CD1c-positive myeloid dendritic cell (primary cell): ENCODE data around the gene NNMT.
A peak's percentile ranks its signal among the peaks of the same experiment; 100 is the strongest.
"Not testable (repeated sequence)": the region's sequence is repeated elsewhere in the genome, so short reads cannot be mapped to it uniquely, and the experiment has no call there.

Source experiments
- DNase-seq: peaks from one replicate; pipeline ENCODE4 v3.0.0-alpha.2; 2016; ENCODE audit errors: extremely low spot score

Gene NNMT

GRCh38 chr11:114310095-114310494, 13.9 kb downstream of the NNMT start:
- DNase-seq: no peak

- DNase-seq: no peak
Observed at GRCh38 chr11:114311946-114312345, 15.7 kb downstream of the NNMT start.

DNA sequence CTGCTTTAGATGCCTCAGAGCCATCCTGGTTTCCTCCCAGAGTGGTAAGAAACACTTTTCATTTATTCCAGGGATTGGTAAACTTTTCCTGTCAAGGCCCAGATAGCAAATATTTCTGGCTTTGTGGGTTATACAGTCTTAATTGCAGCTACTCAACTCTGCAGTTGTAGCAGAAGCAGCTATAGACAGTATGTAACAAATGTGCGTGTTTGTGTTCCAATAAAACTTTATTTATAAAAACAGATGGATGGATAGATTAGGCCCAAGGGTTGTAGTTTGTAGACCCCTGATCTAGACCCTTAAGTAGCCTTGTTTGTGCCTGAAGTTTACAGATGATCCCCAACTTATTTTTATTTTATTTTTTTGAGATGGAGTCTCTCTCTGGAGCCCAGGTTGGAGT, 17.9 kb downstream of the NNMT start:
- no peak for DNase-seq

DNA sequence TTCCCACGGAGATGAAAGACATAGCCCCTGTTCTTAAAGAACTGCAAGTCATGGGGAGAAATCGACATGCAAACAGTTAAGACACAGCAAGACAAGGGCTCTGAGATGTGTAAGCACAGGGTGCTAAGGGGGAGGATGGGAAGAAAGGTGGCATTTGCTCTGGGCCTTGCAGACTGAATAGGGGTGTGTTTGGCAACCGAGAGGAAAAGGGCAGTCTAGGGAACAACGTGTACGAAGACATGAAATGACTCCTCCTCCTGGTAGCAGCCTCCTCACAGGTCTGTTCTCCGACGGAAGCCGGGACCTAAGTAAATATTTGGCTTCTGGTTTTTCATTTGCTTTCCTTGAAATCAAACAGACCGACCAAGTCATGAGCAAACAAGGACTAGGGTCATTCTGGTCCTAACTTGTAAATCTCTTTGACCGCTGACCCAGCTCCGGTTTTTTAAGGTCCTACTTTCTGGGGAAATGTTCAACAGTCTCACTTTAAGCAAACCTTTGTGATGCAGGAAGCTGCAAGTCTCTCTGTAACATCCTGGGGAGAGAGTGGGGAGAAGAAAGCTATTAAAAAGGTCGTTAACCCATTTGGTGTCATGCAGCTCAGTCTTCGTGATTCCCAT, 19.7 kb downstream of the NNMT start:
- DNase-seq: no peak

- no peak for DNase-seq
Observed at GRCh38 chr11:114316980-114317786, 21.0 kb downstream of the NNMT start.

DNA sequence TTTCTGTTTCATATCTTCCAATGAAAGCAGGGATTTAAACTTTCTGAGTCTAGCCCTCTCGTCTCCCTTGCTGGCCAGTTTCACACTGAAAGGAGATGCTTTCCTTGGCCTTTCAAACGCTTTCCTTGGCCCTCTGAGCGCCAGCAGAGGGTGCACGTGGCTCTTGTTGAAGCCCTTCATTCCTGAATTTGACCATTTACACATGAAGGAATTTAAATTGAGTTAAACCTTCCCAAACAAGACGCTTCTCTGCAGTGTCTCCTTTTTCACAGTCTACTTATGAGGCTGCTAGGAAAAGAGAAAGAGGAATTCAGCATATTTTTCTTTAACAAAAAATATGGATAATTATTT, 21.6 kb downstream of the NNMT start:
- DNase-seq: no peak

DNA sequence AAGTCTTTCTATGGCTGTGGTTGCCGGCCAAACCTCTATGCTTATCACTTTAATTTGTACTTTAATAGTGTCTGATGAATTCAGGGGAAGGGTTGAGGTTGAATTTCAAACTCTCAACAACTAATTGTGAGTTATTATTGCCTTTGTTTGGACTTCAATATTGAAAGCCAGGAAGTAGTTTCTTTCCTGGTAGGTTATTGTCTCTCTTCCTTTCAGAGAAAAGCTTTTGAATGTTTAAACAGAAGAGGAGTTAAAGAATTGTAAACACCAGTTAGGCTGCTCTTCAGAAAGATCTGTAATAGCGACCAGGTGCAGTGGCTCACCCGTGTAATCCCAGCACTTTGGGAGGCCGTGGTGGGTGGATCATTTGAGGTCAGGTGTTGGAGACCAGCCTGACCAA, 22.2 kb downstream of the NNMT start:
- no peak for DNase-seq

- DNase-seq: no peak
Observed at GRCh38 chr11:114319716-114320328, 23.6 kb downstream of the NNMT start.

- DNase-seq: no peak
Observed at GRCh38 chr11:114321621-114322257, 25.5 kb downstream of the NNMT start.

- no peak for DNase-seq
Observed at GRCh38 chr11:114322934-114323333, 26.7 kb downstream of the NNMT start.

- no peak for DNase-seq
Observed at GRCh38 chr11:114326151-114326550, 30.0 kb downstream of the NNMT start.

DNA sequence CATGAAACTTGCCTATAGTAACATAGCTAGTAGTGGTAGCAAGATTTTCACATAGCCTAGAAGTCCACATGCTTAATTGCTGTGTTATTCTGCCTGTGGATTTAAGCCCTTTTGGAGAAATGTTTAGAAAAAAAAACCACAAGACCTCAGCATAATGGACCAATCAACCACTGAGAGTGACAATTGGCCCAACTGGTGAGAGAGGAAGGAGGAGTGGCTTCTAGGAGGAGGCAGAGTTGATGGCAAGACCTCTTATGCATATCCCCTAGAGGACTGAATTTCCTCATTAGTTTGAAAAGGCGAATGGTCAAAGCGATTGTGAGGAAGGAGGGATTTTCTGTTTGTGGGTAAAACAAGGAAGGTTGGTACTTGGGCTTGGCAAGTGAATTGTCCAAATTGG, 30.6 kb downstream of the NNMT start:
- DNase-seq: no peak

DNA sequence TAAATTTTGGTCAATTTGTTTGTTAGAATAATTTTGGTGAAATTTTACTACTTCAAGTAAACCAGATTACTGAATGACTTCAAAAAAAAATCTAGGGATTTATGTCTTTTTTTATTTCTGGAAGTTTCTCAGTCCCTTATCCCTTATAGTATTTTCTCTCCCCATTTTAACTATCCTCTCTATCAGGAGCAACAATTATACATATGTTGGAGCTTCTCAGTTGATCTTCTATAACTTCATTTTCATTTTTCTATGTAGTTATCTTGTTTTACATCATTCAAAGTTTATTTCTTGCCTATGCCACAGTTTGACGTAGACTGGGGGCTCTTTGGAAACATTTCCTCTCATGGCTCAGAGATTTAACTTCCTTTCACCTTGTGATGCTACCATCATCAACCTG, 34.2 kb downstream of the NNMT start:
- DNase-seq: no peak

DNA sequence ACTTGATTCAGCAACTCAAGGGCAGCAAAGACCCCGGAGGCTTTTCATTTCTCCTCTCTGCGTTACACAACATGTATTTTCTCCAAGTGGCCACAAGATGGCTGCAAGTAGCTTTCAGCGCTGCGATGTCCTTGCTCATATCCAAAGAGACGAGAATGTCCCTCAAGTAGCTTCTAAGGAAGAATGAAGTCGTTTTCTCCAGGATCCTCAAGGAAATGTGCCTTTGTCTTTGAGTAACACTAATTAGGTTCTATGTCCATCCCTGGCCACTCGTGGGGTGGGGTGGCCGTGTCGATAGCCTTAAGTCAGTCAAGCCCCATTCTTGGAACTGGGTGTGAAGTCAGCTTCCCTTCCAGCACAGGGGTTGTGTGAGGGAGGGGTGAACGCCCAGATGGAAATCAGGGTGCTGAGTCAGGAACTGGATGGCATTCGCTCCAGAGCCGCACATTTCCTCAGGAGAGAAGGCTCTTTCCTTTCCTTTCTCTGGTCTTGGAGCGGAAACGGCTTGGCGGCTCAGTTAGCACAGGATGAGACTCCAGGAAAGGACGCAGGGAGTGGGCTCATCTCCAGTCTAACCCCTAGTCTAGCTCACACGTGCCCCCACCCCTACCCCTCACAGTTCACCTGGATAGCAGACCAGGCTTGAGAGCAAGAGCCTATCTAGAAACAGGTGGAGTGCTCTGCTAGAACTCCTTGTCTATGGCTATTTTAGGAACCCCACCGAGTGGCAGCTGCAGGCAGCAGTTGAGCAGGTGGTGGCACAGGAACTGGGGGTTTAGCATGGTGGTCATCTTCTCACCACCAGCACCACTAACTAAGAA, 44.3 kb downstream of the NNMT start:
- peak; percentile 61 for DNase-seq

DNA sequence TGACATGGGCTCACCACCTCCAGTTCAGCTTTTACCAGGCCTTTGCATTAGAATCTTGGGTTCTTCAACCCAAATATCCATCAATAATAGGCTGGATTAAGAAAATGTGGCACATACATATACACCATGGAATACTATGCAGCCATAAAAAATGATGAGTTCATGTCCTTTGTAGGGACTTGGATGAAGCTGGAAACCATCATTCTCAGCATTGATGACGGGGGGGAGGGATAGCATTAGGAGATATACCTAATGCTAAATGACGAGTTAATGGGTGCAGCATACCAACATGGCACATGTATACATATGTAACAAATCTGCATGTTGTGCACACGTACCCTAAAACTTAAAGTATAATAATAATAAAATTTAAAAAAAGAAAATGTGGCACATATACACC, 45.5 kb downstream of the NNMT start:
- not testable (repeated sequence) for DNase-seq

- no peak for DNase-seq
Observed at GRCh38 chr11:114342476-114342875, 46.3 kb downstream of the NNMT start.

- no peak for DNase-seq
Observed at GRCh38 chr11:114343020-114343419, 46.8 kb downstream of the NNMT start.

- no peak for DNase-seq
Observed at GRCh38 chr11:114343493-114343892, 47.3 kb downstream of the NNMT start.

DNA sequence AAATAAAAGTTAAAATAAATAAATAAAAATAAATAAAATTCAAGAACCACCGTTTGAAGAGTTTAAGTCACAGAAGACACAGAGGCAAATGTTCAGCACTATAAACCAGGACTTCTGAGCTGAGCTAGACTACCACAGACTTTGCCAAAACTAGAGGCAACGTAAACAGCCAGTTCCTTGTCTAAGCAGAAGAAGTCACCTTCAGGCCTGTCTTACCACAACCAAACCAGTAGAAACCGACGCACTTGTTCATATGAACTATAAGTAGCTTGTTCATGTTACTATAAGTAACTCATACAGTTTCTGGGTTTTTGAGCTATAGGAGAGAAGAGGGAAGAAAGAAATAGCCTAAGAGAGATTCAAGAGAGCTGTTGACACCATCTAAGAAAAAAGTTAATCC, 48.3 kb downstream of the NNMT start:
- DNase-seq: no peak

GRCh38 chr11:114345575-114346222, 49.5 kb downstream of the NNMT start:
- no peak for DNase-seq

- peak; percentile 19 for DNase-seq
Observed at GRCh38 chr11:114346709-114347141, 50.5 kb downstream of the NNMT start.
